HG02678 (cell line): ENCODE results near the gene ATG10.
"Not testable (repeated sequence)": the region's sequence is repeated elsewhere in the genome, so short reads cannot be mapped to it uniquely, and the experiment has no call there.

ENCODE experiments used
- ATAC-seq: cut with Tn5 transposase; IDR thresholded peaks from one replicate; pipeline ENCODE4 v1.9.1; 2021; ENCODE audit warnings: mild to moderate bottlenecking, moderate library complexity; ENCODE audit not compliant: unreplicated experiment

Gene ATG10

GRCh38 chr5:82111191-82111590 is 139.4 kb downstream of the ATG10 start:
- ATAC-seq = peak; percentile 94

GRCh38 chr5:82115858-82116257 is 144.0 kb downstream of the ATG10 start:
- no peak for ATAC-seq

- ATAC-seq = no peak
Measured at GRCh38 chr5:82119889-82120288, 148.1 kb downstream of the ATG10 start.

- no peak for ATAC-seq
Measured at GRCh38 chr5:82129723-82130285, 158.0 kb downstream of the ATG10 start.

- no peak for ATAC-seq
Measured at GRCh38 chr5:82130602-82131001, 158.8 kb downstream of the ATG10 start.

- no peak for ATAC-seq
Measured at GRCh38 chr5:82137205-82137604, 165.4 kb downstream of the ATG10 start.

GRCh38 chr5:82139837-82140236 is 168.0 kb downstream of the ATG10 start:
- ATAC-seq = not testable (repeated sequence)

- ATAC-seq = no peak
Measured at GRCh38 chr5:82142217-82142841, 170.5 kb downstream of the ATG10 start.

GRCh38 chr5:82142928-82143577 is 171.2 kb downstream of the ATG10 start:
- ATAC-seq = no peak

GRCh38 chr5:82147860-82148573 is 176.2 kb downstream of the ATG10 start:
- ATAC-seq = no peak

- no peak for ATAC-seq
Measured at GRCh38 chr5:82149434-82149833, 177.6 kb downstream of the ATG10 start.

GRCh38 chr5:82150559-82150958 is 178.7 kb downstream of the ATG10 start:
- no peak for ATAC-seq

- no peak for ATAC-seq
Measured at GRCh38 chr5:82151204-82151603, 179.4 kb downstream of the ATG10 start.

- ATAC-seq = no peak
Measured at GRCh38 chr5:82151662-82152061, 179.8 kb downstream of the ATG10 start.

GRCh38 chr5:82152978-82153481 is 181.2 kb downstream of the ATG10 start:
- ATAC-seq = no peak

GRCh38 chr5:82154776-82155175 is 183.0 kb downstream of the ATG10 start:
- ATAC-seq = no peak

- no peak for ATAC-seq
Measured at GRCh38 chr5:82155305-82155704, 183.5 kb downstream of the ATG10 start.

GRCh38 chr5:82156874-82157273 is 185.1 kb downstream of the ATG10 start:
- ATAC-seq = no peak

GRCh38 chr5:82158755-82159413 is 187.1 kb downstream of the ATG10 start:
- no peak for ATAC-seq

GRCh38 chr5:82160948-82161347 is 189.1 kb downstream of the ATG10 start:
- ATAC-seq = no peak

- ATAC-seq = no peak
Measured at GRCh38 chr5:82162573-82162972, 190.8 kb downstream of the ATG10 start.
